SK-N-SH (cell line): ENCODE measurements around the gene RBM34. TPM values are rescaled to one million over a fixed set of nuclear protein-coding genes. Genes with fewer than 3 reads are reported as not detected.

Source experiments
- CTCF ChIA-PET: fragments of 300-600, 350-600 bp; formaldehyde crosslinking; extraction: SDS; loops from one replicate; lab custom pipeline; 2021; lab: Yijun Ruan, JAX
- POLR2A ChIA-PET: fragments of 350-600 bp; sonication (Branson Sonifier 250); formaldehyde crosslinking; extraction: SDS; loops from one replicate; lab custom pipeline; 2020; ENCODE audit warnings: antibody characterized with exemption, inconsistent platforms; lab: Yijun Ruan, JAX
- DNase-seq: peaks from one replicate; pipeline ENCODE4 v3.0.0; 2012
- H2AFZ ChIP-seq: fragments of 200-600 bp; sonication (generic); 2 replicates; pipeline ENCODE4 v1.8.1; 2016; ENCODE audit warnings: antibody characterized with exemption, mild to moderate bottlenecking, low read depth
- H3F3A ChIP-seq: fragments of 200-600 bp; sonication (generic); replicated peaks from 2 replicates; pipeline ENCODE3; 2016; ENCODE audit warnings: antibody characterized with exemption, mild to moderate bottlenecking; ENCODE audit not compliant: insufficient read depth
- H3K27ac ChIP-seq, 2 experiments: fragments of 200-500 bp in 1 of 2; fragments of 200-600 bp in 1 of 2; sonication (Bioruptor generic) in 1 of 2; sonication (generic), shearing (Covaris generic) in 1 of 2; 2 replicates each; pipeline versions ENCODE4 v1.5.1 to v1.6.1; 2014 to 2016; ENCODE audit warnings: low read depth in 2 of 2, inconsistent platforms in 1 of 2, low read length in 1 of 2, mild to moderate bottlenecking in 1 of 2, mixed read lengths in 1 of 2
- H3K27me3 ChIP-seq: fragments of 200-600 bp; sonication (generic), shearing (Covaris generic); 2 replicates; pipeline ENCODE4 v1.6.1; 2016; ENCODE audit warnings: mixed run types; ENCODE audit not compliant: insufficient read depth
- H3K36me3 ChIP-seq, 2 experiments: fragments of 200-500 bp in 1 of 2; fragments of 200-600 bp in 1 of 2; sonication (Bioruptor generic) in 1 of 2; sonication (generic) in 1 of 2; replicated peaks in 1 of 2; 2 replicates each; pipeline versions ENCODE3 to v1.5.1; 2014 to 2016; ENCODE audit warnings: low read length in 1 of 2, mild to moderate bottlenecking in 1 of 2; ENCODE audit not compliant: insufficient read depth in 2 of 2, control insufficient read depth in 1 of 2
- H3K4me1 ChIP-seq, 2 experiments: fragments of 200-500 bp in 1 of 2; fragments of 200-600 bp in 1 of 2; sonication (Bioruptor generic) in 1 of 2; sonication (generic), shearing (Covaris generic) in 1 of 2; 2 replicates each; pipeline versions ENCODE4 v1.5.1 to v1.6.1; 2014 to 2016; ENCODE audit warnings: low read depth in 1 of 2, low read length in 1 of 2, mixed run types in 1 of 2; ENCODE audit not compliant: insufficient read depth in 2 of 2, control insufficient read depth in 1 of 2
- H3K4me2 ChIP-seq: fragments of 200-600 bp; sonication (generic), shearing (Covaris generic); 2 replicates; pipeline ENCODE4 v1.6.1; 2017; ENCODE audit warnings: mixed run types
- H3K4me3 ChIP-seq, 2 experiments: fragments of 200-500 bp in 1 of 2; fragments of 200-600 bp in 1 of 2; sonication (Bioruptor generic) in 1 of 2; sonication (generic), shearing (Covaris generic) in 1 of 2; 2 replicates each; pipeline versions ENCODE4 v1.5.1 to v1.8.1; 2014 to 2016; ENCODE audit warnings: low read depth in 2 of 2, inconsistent platforms in 1 of 2, low read length in 1 of 2, mild to moderate bottlenecking in 1 of 2, mixed read lengths in 1 of 2, moderate library complexity in 1 of 2
- H3K79me2 ChIP-seq: fragments of 200-600 bp; sonication (generic); 2 replicates; pipeline ENCODE4 v1.8.1; 2017; ENCODE audit warnings: mild to moderate bottlenecking; ENCODE audit not compliant: insufficient read depth
- H3K9ac ChIP-seq: fragments of 200-600 bp; sonication (generic); 2 replicates; pipeline ENCODE4 v1.6.1; 2017; ENCODE audit warnings: mixed run types
- H3K9me2 ChIP-seq: fragments of 200-600 bp; sonication (generic); 2 replicates; pipeline ENCODE4 v1.6.1; 2017; ENCODE audit warnings: mixed run types
- H3K9me3 ChIP-seq: fragments of 200-600 bp; sonication (generic); 2 replicates; pipeline ENCODE4 v1.6.1; 2017; ENCODE audit warnings: mixed run types, mild to moderate bottlenecking, moderate library complexity
- H4K20me1 ChIP-seq: fragments of 200-600 bp; sonication (generic); 2 replicates; pipeline ENCODE4 v1.6.1; 2017; ENCODE audit warnings: mild to moderate bottlenecking, mixed run types; ENCODE audit not compliant: insufficient read depth
- CHD2 ChIP-seq: fragments of 150-350 bp; IDR thresholded peaks from 2 replicates; pipeline ENCODE4 v1.6.1; 2018; ENCODE audit warnings: low read length; ENCODE audit not compliant: partially characterized antibody
- CTCF ChIP-seq: fragments of 200-600 bp; sonication (generic); IDR thresholded peaks from 2 replicates; pipeline ENCODE4 v1.6.1; 2017; ENCODE audit warnings: antibody characterized with exemption, mild to moderate bottlenecking, moderate library complexity
- ELF1 ChIP-seq: IDR thresholded peaks from 2 replicates; pipeline ENCODE4 v1.4.0; 2012
- EP300 ChIP-seq, 2 experiments: IDR thresholded peaks; 2 replicates each; pipeline versions ENCODE4 v1.4.0 to v1.6.1; 2012; ENCODE audit warnings: borderline replicate concordance in 1 of 2, low read depth in 1 of 2, low read length in 1 of 2
- EZH2phosphoT487 ChIP-seq: fragments of 200-600 bp; sonication (generic); IDR thresholded peaks from 2 replicates; pipeline ENCODE4 v1.6.1; 2017; ENCODE audit warnings: low read depth, mixed run types, mild to moderate bottlenecking, antibody characterized with exemption, moderate library complexity, borderline replicate concordance
- FOXM1 ChIP-seq: IDR thresholded peaks from 2 replicates; pipeline ENCODE4 v1.4.0; 2012; ENCODE audit warnings: low read depth, mild to moderate bottlenecking
- GABPA ChIP-seq: IDR thresholded peaks from 2 replicates; pipeline ENCODE4 v1.4.0; 2012; ENCODE audit warnings: low read depth, mild to moderate bottlenecking
- GATA2 ChIP-seq: sonication (generic); formaldehyde crosslinking; IDR thresholded peaks from 2 replicates; pipeline ENCODE4 v1.5.0; 2020; ENCODE audit warnings: mild to moderate bottlenecking, missing genetic modification reagents
- JUND ChIP-seq: IDR thresholded peaks from 2 replicates; pipeline ENCODE4 v1.4.0; 2012
- MEF2A ChIP-seq: IDR thresholded peaks from 2 replicates; pipeline ENCODE4 v1.4.0; 2012; ENCODE audit warnings: low read depth, borderline replicate concordance
- MXI1 ChIP-seq: IDR thresholded peaks from 2 replicates; pipeline ENCODE4 v1.6.1; 2012; ENCODE audit warnings: mild to moderate bottlenecking, low read depth, low read length, improper control_type of control experiment
- NFIC ChIP-seq: IDR thresholded peaks from 2 replicates; pipeline ENCODE4 v1.4.0; 2012; ENCODE audit warnings: borderline replicate concordance
- NRF1 ChIP-seq: IDR thresholded peaks from 2 replicates; pipeline ENCODE4 v1.6.1; 2012; ENCODE audit warnings: low read depth, mild to moderate bottlenecking, low read length
- PBX3 ChIP-seq: IDR thresholded peaks from 2 replicates; pipeline ENCODE4; 2012
- POLR2AphosphoS5 ChIP-seq: IDR thresholded peaks from 2 replicates; pipeline ENCODE4 v1.6.1; 2012; ENCODE audit warnings: low read depth, low read length
- WGBS: methylation state at CpG from one replicate; pipeline ENCODE4 v1.1.6; 2017; ENCODE audit warnings: low lambda C conversion rate; 5-methylcytosine and 5-hydroxymethylcytosine counted together
- polyA plus RNA-seq, 3 experiments: library from polyadenylated mRNA; depleted of rRNA; stranded (reverse); fragments of >200 nt; gene quantifications; 2 replicates each; pipeline ENCODE4 v1.2.3, GENCODE V29; 2012
- TF ChIP-seq, protein P1 (sequence below): fragments of 150-350 bp; IDR thresholded peaks from 2 replicates; pipeline ENCODE4 v1.6.1; 2017; ENCODE audit warnings: antibody characterized with exemption, low read length, low read depth, borderline replicate concordance
- TF ChIP-seq, protein P2 (sequence below): IDR thresholded peaks from 2 replicates; pipeline ENCODE4 v1.4.0; 2012; ENCODE audit warnings: low read depth, borderline replicate concordance

The RBM34 gene
- polyA plus RNA-seq, 1 of the 3 experiments (the other 2 are of a cell fraction): 39.9 TPM

DNA sequence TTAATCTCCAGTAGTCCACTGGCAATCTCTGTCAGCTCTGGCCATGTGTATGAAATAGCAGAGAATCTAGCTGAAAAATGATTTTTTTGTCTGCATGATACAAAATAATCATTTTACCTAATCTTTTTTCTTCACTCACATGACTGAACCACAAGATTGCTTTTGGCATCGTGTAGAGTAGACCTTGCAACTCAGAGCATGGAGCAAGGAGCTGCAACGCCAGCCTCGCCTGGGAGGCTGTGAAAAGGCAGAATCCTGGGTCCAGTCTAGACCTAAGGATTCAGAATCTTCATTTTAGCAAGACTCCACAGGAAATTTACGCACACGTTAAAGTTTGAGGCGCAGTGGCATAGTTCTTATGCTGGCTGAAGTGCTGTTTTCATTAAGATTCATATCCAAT, 72.6 kb downstream of the RBM34 start:
- WGBS: 95% methylated on average over 6 of the region's 6 CpGs
- Histone ChIP-seq H3K9me3 (no peaks in the 10 kb centered on the region), H3K27me3 (no peaks in the 10 kb centered on the region), H3K4me3 (no peak overlapping the region), H3K79me2 (no peaks in the 10 kb centered on the region), H2AFZ (no peak overlapping the region), H3K4me2 (no peak overlapping the region), H3K36me3 (no peaks in the 10 kb centered on the region), H3K27ac (no peak overlapping the region), H3K4me1 (peaks cover 7 to 10% of the 10 kb centered on the region in 2 experiments; a peak in 3 of 4 replicates), H4K20me1 (no peaks in the 10 kb centered on the region), H3K9ac (no peak overlapping the region), H3F3A (peaks cover 2% of the 10 kb centered on the region), H3K9me2 (no peaks in the 10 kb centered on the region)
- CTCF ChIA-PET: interaction anchor here (0.6 to 4.0 kb wide), 4 partner anchors 16 to 975 kb away, joined by 3 to 24 read pairs (median 8); no protein-coding TSS in a partner anchor
- TF ChIP-seq GATA2 (CRISPR knock-in tag) (no peak), GABPA (no peak), NFIC (no peak), CHD2 (no peak), FOXM1 (no peak), MXI1 (no peak), CTCF (no peak), EZH2phosphoT487 (no peak), PBX3 (no peak), JUND (no peak), EP300 (IDR thresholded peaks at IDR 0.05; ENCODE audit: borderline replicate concordance in 1 of 2, low read depth in 1 of 2, low read length in 1 of 2) (no peak), NRF1 (no peak), ELF1 (no peak), MEF2A (no peak), POLR2AphosphoS5 (no peak)
- TF ChIP-seq, protein P1, sequence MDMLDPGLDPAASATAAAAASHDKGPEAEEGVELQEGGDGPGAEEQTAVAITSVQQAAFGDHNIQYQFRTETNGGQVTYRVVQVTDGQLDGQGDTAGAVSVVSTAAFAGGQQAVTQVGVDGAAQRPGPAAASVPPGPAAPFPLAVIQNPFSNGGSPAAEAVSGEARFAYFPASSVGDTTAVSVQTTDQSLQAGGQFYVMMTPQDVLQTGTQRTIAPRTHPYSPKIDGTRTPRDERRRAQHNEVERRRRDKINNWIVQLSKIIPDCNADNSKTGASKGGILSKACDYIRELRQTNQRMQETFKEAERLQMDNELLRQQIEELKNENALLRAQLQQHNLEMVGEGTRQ: no peak
- TF ChIP-seq, protein P2, sequence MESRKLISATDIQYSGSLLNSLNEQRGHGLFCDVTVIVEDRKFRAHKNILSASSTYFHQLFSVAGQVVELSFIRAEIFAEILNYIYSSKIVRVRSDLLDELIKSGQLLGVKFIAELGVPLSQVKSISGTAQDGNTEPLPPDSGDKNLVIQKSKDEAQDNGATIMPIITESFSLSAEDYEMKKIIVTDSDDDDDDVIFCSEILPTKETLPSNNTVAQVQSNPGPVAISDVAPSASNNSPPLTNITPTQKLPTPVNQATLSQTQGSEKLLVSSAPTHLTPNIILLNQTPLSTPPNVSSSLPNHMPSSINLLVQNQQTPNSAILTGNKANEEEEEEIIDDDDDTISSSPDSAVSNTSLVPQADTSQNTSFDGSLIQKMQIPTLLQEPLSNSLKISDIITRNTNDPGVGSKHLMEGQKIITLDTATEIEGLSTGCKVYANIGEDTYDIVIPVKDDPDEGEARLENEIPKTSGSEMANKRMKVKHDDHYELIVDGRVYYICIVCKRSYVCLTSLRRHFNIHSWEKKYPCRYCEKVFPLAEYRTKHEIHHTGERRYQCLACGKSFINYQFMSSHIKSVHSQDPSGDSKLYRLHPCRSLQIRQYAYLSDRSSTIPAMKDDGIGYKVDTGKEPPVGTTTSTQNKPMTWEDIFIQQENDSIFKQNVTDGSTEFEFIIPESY: no peak
- no peak for DNase-seq
- POLR2A ChIA-PET: no interaction called here
